ENCODE results near the gene KIF21A.

KIF21A gene

GRCh38 chr12:39354955-39355354 is 88.0 kb downstream of the KIF21A start:
- Histone ChIP-seq H3K27me3 (replicated peaks; ENCODE audit: control insufficient read depth, insufficient read depth, low read length, poor library complexity, severe bottlenecking) (no peaks in the 10 kb centered on the region), H3K4me3 (ENCODE audit: insufficient read depth, low read depth, low read length, poor library complexity, severe bottlenecking) (no peak overlapping the region), H3K4me1 (ENCODE audit: control insufficient read depth, insufficient read depth, low read length, poor library complexity, severe bottlenecking) (no peaks in the 10 kb centered on the region), H3K27ac (ENCODE audit: insufficient read depth, low read length, poor library complexity, severe bottlenecking) (no peak overlapping the region), H3K9me3 (ENCODE audit: control insufficient read depth, low read length) (no peaks in the 10 kb centered on the region), H3K36me3 (ENCODE audit: control insufficient read depth, insufficient read depth, low read length) (peaks cover 5% of the 10 kb centered on the region)
- no peak for DNase-seq

- H3K4me3 ChIP-seq (ENCODE audit: insufficient read depth, low read depth, low read length, poor library complexity, severe bottlenecking), result no peak overlapping the region
- no peaks in the 10 kb centered on the region for H3K4me1 ChIP-seq (ENCODE audit: control insufficient read depth, insufficient read depth, low read length, poor library complexity, severe bottlenecking)
- no peaks in the 10 kb centered on the region for H3K9me3 ChIP-seq (ENCODE audit: control insufficient read depth, low read length)
- no peak for DNase-seq
- H3K36me3 ChIP-seq (ENCODE audit: control insufficient read depth, insufficient read depth, low read length), result no peaks in the 10 kb centered on the region
- H3K27ac ChIP-seq (ENCODE audit: insufficient read depth, low read length, poor library complexity, severe bottlenecking), result no peak overlapping the region
- no peaks in the 10 kb centered on the region for H3K27me3 ChIP-seq (replicated peaks; ENCODE audit: control insufficient read depth, insufficient read depth, low read length, poor library complexity, severe bottlenecking)
Observed at GRCh38 chr12:39352471-39353017, 90.4 kb downstream of the KIF21A start.

GRCh38 chr12:39351153-39351552 is 91.8 kb downstream of the KIF21A start:
- no peak for DNase-seq
- H3K27ac ChIP-seq (ENCODE audit: insufficient read depth, low read length, poor library complexity, severe bottlenecking), result no peak overlapping the region
- H3K4me1 ChIP-seq (ENCODE audit: control insufficient read depth, insufficient read depth, low read length, poor library complexity, severe bottlenecking), result no peaks in the 10 kb centered on the region
- H3K4me3 ChIP-seq (ENCODE audit: insufficient read depth, low read depth, low read length, poor library complexity, severe bottlenecking), result no peak overlapping the region
- no peaks in the 10 kb centered on the region for H3K27me3 ChIP-seq (replicated peaks; ENCODE audit: control insufficient read depth, insufficient read depth, low read length, poor library complexity, severe bottlenecking)
- no peaks in the 10 kb centered on the region for H3K36me3 ChIP-seq (ENCODE audit: control insufficient read depth, insufficient read depth, low read length)
- H3K9me3 ChIP-seq (ENCODE audit: control insufficient read depth, low read length), result no peaks in the 10 kb centered on the region

- Histone ChIP-seq H3K9me3 (ENCODE audit: control insufficient read depth, low read length) (no peaks in the 10 kb centered on the region), H3K27me3 (replicated peaks; ENCODE audit: control insufficient read depth, insufficient read depth, low read length, poor library complexity, severe bottlenecking) (no peaks in the 10 kb centered on the region), H3K36me3 (ENCODE audit: control insufficient read depth, insufficient read depth, low read length) (no peaks in the 10 kb centered on the region), H3K27ac (ENCODE audit: insufficient read depth, low read length, poor library complexity, severe bottlenecking) (no peak overlapping the region), H3K4me1 (ENCODE audit: control insufficient read depth, insufficient read depth, low read length, poor library complexity, severe bottlenecking) (no peaks in the 10 kb centered on the region), H3K4me3 (ENCODE audit: insufficient read depth, low read depth, low read length, poor library complexity, severe bottlenecking) (no peak overlapping the region)
- no peak for DNase-seq
Observed at GRCh38 chr12:39348941-39349626, 93.8 kb downstream of the KIF21A start.

GRCh38 chr12:39348523-39348922 is 94.4 kb downstream of the KIF21A start:
- no peak for DNase-seq
- no peak overlapping the region for H3K4me3 ChIP-seq (ENCODE audit: insufficient read depth, low read depth, low read length, poor library complexity, severe bottlenecking)
- no peaks in the 10 kb centered on the region for H3K9me3 ChIP-seq (ENCODE audit: control insufficient read depth, low read length)
- H3K4me1 ChIP-seq (ENCODE audit: control insufficient read depth, insufficient read depth, low read length, poor library complexity, severe bottlenecking), result no peaks in the 10 kb centered on the region
- H3K27me3 ChIP-seq (replicated peaks; ENCODE audit: control insufficient read depth, insufficient read depth, low read length, poor library complexity, severe bottlenecking), result no peaks in the 10 kb centered on the region
- no peaks in the 10 kb centered on the region for H3K36me3 ChIP-seq (ENCODE audit: control insufficient read depth, insufficient read depth, low read length)
- H3K27ac ChIP-seq (ENCODE audit: insufficient read depth, low read length, poor library complexity, severe bottlenecking), result no peak overlapping the region

- Histone ChIP-seq H3K36me3 (ENCODE audit: control insufficient read depth, insufficient read depth, low read length) (peaks cover 7% of the 10 kb centered on the region), H3K4me1 (ENCODE audit: control insufficient read depth, insufficient read depth, low read length, poor library complexity, severe bottlenecking) (no peaks in the 10 kb centered on the region), H3K9me3 (ENCODE audit: control insufficient read depth, low read length) (no peaks in the 10 kb centered on the region), H3K4me3 (ENCODE audit: insufficient read depth, low read depth, low read length, poor library complexity, severe bottlenecking) (no peak overlapping the region), H3K27me3 (replicated peaks; ENCODE audit: control insufficient read depth, insufficient read depth, low read length, poor library complexity, severe bottlenecking) (no peaks in the 10 kb centered on the region), H3K27ac (ENCODE audit: insufficient read depth, low read length, poor library complexity, severe bottlenecking) (no peak overlapping the region)
- no peak for DNase-seq
Observed at GRCh38 chr12:39344926-39345325, 98.0 kb downstream of the KIF21A start.

- Histone ChIP-seq H3K9me3 (ENCODE audit: control insufficient read depth, low read length) (no peaks in the 10 kb centered on the region), H3K27me3 (replicated peaks; ENCODE audit: control insufficient read depth, insufficient read depth, low read length, poor library complexity, severe bottlenecking) (no peaks in the 10 kb centered on the region), H3K27ac (ENCODE audit: insufficient read depth, low read length, poor library complexity, severe bottlenecking) (no peak overlapping the region), H3K4me3 (ENCODE audit: insufficient read depth, low read depth, low read length, poor library complexity, severe bottlenecking) (no peak overlapping the region), H3K36me3 (ENCODE audit: control insufficient read depth, insufficient read depth, low read length) (peaks cover 7% of the 10 kb centered on the region), H3K4me1 (ENCODE audit: control insufficient read depth, insufficient read depth, low read length, poor library complexity, severe bottlenecking) (no peaks in the 10 kb centered on the region)
- no peak for DNase-seq
Observed at GRCh38 chr12:39343665-39344064, 99.3 kb downstream of the KIF21A start.

- no peak for DNase-seq
- Histone ChIP-seq H3K9me3 (ENCODE audit: control insufficient read depth, low read length) (no peaks in the 10 kb centered on the region), H3K27me3 (replicated peaks; ENCODE audit: control insufficient read depth, insufficient read depth, low read length, poor library complexity, severe bottlenecking) (no peaks in the 10 kb centered on the region), H3K4me3 (ENCODE audit: insufficient read depth, low read depth, low read length, poor library complexity, severe bottlenecking) (no peak overlapping the region), H3K27ac (ENCODE audit: insufficient read depth, low read length, poor library complexity, severe bottlenecking) (no peak overlapping the region), H3K36me3 (ENCODE audit: control insufficient read depth, insufficient read depth, low read length) (peaks cover 7% of the 10 kb centered on the region), H3K4me1 (ENCODE audit: control insufficient read depth, insufficient read depth, low read length, poor library complexity, severe bottlenecking) (no peaks in the 10 kb centered on the region)
Observed at GRCh38 chr12:39341761-39342160, 101.2 kb downstream of the KIF21A start.

GRCh38 chr12:39341179-39341578 is 101.7 kb downstream of the KIF21A start:
- no peak for DNase-seq
- Histone ChIP-seq H3K27ac (ENCODE audit: insufficient read depth, low read length, poor library complexity, severe bottlenecking) (no peak overlapping the region), H3K36me3 (ENCODE audit: control insufficient read depth, insufficient read depth, low read length) (peaks cover 7% of the 10 kb centered on the region), H3K4me3 (ENCODE audit: insufficient read depth, low read depth, low read length, poor library complexity, severe bottlenecking) (no peak overlapping the region), H3K9me3 (ENCODE audit: control insufficient read depth, low read length) (no peaks in the 10 kb centered on the region), H3K27me3 (replicated peaks; ENCODE audit: control insufficient read depth, insufficient read depth, low read length, poor library complexity, severe bottlenecking) (no peaks in the 10 kb centered on the region), H3K4me1 (ENCODE audit: control insufficient read depth, insufficient read depth, low read length, poor library complexity, severe bottlenecking) (no peaks in the 10 kb centered on the region)

GRCh38 chr12:39332661-39333175 is 110.2 kb downstream of the KIF21A start:
- no peak overlapping the region for H3K27ac ChIP-seq (ENCODE audit: insufficient read depth, low read length, poor library complexity, severe bottlenecking)
- no peaks in the 10 kb centered on the region for H3K27me3 ChIP-seq (replicated peaks; ENCODE audit: control insufficient read depth, insufficient read depth, low read length, poor library complexity, severe bottlenecking)
- peaks cover 6% of the 10 kb centered on the region for H3K4me1 ChIP-seq (ENCODE audit: control insufficient read depth, insufficient read depth, low read length, poor library complexity, severe bottlenecking)
- no peak for DNase-seq
- H3K9me3 ChIP-seq (ENCODE audit: control insufficient read depth, low read length), result no peaks in the 10 kb centered on the region
- H3K36me3 ChIP-seq (ENCODE audit: control insufficient read depth, insufficient read depth, low read length), result no peaks in the 10 kb centered on the region
- H3K4me3 ChIP-seq (ENCODE audit: insufficient read depth, low read depth, low read length, poor library complexity, severe bottlenecking), result no peak overlapping the region
